GM18519 (cell line): Measurements from ENCODE around the gene CEP85.
"Not testable (repeated sequence)": the region's sequence is repeated elsewhere in the genome, so short reads cannot be mapped to it uniquely, and the experiment has no call there.

ENCODE experiments used
- ATAC-seq: cut with Tn5 transposase; IDR thresholded peaks from one replicate; pipeline ENCODE4 v1.9.1; 2021; ENCODE audit warnings: mild to moderate bottlenecking, moderate library complexity; ENCODE audit not compliant: unreplicated experiment, low FRiP score

The CEP85 gene

DNA sequence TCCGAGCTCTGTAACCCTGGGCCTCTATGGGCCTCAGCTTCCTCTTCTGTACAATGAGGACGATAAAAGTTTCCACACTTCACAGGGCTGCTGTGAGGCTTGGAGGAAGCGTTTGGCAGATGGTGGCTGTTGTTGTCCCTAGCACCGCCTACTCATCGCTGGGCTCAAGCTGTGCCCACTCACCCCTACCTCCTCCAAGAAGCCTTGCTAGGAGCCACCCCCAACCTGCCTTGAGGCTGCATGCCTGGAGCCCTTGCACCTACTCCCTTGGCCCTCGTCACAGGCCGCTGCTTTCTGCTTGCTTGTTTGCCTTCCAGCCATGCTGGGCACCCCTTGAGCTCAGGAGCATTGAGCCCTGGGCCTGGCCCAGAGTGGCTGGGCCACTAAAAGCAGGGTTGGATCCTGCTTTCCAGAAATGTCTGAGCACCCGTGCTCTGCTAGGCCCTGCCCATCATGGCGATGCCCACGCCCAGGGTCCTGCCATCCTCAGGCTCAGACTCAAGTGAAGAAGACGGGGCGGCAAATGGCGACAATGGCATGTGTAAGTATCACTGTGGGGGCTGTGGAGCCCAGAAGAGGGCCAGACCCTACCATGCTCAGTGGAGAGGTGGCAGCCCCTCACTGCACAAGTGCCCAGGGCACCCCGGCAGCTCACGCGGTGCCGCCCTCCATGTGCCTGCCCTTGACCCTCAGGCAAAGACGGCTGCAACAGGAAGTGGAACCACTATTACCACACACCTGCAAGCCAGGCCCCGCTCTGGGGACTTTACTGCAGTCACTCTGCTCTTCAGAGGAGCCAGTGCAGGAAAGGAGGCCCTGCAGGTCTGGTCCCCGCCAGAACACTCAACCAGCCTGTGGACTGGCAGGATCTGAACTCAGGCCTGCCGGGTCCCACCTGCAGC, 55.4 kb downstream of the CEP85 start:
- no peak for ATAC-seq

- ATAC-seq: no peak
These were observed 56.3 kb downstream of the CEP85 start for GRCh38 chr1:26290122-26290881.

- ATAC-seq: no peak
These were observed 56.9 kb downstream of the CEP85 start for GRCh38 chr1:26290882-26291261.

DNA sequence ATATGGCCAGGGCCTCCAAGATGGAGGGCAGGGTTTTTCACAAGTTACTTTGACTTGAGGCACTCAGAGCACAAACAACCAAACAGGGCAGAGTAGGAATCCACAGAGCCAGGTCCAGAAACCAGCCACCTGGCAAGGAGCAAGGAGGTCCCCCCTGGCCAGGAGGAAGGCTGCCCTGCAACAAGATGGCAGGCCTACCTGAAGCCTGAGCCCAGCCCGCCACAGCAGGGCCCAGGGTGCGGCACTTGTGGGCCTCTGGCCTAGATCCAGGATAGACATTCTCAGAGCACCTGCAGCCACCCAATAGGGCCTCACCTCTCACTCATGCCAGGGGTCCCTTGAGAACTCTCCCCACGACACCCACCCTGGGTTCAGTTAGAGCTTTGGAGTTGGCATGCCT, 57.4 kb downstream of the CEP85 start:
- ATAC-seq: no peak

- no peak for ATAC-seq
These were observed 57.9 kb downstream of the CEP85 start for GRCh38 chr1:26291939-26292338.

DNA sequence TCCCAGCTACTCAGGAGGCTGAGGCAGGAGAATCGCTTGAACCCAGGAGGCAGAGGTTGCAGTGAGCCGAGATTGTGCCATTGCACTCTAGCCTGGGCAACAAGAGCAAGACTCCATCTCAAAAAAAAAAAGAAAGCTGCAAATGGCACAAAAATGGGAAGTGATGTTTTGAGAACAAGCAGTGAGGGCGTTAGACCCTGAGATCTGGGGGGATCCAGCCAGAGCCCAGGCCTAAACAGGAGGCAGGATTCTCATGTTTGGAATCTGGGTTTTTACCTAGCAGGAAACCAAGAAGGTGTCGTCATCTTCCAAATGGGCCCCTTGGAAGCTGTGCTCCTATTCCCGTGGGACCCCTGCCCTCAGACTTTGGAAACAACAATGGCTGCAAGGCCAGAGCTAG, 58.7 kb downstream of the CEP85 start:
- ATAC-seq: not testable (repeated sequence)

DNA sequence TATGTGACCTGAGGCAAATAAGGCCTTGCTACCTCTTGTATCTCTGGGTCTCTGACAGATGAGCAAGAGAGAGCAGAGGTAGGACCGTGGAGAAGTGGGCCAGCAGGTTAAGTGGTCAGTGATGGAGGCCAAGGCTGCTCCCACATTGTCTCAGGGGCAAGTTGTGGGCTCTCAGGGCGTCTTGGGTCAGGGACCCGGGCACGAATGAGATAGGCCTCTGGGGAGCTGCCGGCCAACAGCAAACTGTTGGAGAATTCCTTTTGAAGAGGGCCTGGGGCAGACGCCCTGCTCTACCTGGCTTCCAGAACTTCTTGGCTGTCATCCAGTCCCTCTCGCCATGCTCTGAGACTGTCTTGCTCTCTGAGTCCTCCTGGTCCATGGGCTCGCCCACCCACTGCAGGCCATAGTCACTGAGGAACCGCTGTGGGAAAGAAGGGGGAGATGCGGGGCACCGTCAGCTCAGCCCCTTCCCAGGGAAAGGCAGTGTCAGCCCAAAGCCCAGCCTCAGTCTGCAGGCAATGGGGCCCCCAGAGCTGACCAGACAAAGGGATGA, 60.0 kb downstream of the CEP85 start:
- ATAC-seq: no peak

GRCh38 chr1:26295194-26296138, 61.5 kb downstream of the CEP85 start:
- ATAC-seq: no peak

DNA sequence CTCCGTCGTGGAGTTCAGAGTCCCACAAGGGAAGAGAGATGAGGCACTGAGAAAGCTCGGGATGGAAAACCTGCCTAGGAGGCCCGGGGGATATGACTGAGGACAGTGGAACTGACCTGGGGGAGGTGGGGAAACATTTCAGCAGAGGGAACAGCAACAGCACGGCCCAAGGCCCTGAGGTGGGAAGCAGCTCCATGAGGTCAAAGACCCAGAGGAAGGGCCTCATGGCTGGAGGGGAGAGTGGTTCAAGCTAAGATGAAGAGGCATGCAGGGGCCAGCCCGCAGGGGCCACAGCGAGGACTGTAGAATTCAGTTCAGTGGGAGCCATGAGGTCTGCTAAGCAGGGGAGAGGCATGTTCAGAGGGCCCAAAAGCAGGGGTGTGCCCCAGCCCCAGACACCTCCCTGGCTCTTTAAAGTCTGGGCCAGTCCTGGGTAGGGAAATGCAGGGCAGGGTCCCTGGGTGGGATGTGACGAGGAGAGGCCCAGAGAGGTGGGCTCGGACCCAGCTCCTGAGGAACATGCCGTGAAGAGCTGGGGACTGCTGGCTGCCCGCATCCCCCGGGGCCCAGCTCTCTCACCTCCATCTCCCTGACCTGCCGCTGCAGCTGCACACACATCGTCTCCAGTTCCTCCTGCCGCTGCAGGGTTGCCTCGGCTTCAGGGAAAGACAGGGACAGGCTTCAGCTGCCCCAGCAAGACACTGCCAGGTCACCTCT, 62.5 kb downstream of the CEP85 start:
- no peak for ATAC-seq

DNA sequence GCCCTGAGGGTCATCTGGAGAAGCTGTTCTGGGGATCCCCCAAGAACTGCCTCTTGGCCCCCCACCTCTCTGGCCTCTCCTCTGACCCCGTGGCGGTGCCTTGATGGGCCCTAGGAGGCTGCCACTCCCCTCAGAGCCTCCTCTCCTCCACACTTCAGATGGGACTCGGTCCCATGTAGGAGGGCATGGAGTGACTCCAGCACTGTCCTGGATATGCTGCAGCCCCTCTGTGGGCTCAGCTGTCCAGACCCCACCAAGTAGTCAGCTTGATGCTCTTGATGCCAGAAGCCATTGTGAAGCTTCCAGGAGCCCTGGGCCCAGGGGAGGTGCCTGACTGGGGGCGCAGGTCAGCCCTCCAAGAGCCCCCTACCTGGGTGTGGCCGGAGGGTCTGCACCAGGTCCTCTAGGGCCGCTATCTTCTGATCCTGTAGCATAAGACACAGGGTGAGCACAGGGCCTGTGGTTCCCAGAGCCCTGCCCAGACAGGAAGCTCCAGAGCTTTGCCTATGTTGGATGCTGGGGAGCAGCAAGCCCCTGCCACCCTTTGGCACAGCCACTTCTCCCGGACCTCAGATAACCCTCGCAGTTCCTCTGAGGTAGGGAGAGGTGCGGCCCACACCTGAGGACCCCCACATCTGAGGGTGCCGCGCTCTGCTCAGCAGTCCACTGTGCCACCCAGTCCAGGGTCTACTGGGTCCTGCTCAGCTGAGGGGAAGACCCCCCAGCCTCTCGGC, 63.2 kb downstream of the CEP85 start:
- no peak for ATAC-seq

GRCh38 chr1:26297791-26298124, 63.8 kb downstream of the CEP85 start:
- ATAC-seq: no peak

GRCh38 chr1:26300578-26301275, 66.7 kb downstream of the CEP85 start:
- no peak for ATAC-seq

DNA sequence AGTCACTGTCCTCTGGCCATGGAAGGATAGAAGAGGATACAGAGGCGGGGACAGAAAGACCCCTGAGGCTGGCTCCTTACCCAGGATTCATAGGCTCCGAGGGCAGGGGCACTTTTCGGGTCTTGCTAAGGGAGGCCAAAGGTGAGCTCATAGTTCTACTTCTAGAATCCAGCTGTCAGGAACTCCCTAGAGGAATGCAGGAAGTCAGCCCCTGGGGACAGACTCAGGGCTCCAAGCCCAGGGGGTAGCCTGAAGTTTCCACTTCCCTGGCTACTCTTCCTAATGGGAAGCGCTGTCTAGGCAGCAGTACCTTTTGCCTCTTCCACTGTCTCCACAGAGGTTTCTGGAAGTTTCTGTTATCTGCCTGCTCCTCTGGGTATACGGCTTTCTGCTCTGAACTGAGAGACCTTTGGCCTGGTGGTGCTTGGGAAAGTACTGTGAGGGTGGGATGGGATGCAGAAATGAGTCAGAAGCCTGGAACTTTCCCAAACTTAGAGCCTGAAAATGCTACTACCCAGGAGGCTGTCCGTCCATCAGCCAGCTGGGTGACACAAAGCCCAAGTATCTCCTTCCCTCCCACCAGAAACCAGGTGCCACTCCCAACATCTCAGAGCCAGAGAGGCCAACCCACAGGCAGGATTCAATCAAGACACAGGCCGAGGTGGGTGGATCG, 68.9 kb downstream of the CEP85 start:
- ATAC-seq: no peak

GRCh38 chr1:26305667-26306289, 71.8 kb downstream of the CEP85 start:
- no peak for ATAC-seq

DNA sequence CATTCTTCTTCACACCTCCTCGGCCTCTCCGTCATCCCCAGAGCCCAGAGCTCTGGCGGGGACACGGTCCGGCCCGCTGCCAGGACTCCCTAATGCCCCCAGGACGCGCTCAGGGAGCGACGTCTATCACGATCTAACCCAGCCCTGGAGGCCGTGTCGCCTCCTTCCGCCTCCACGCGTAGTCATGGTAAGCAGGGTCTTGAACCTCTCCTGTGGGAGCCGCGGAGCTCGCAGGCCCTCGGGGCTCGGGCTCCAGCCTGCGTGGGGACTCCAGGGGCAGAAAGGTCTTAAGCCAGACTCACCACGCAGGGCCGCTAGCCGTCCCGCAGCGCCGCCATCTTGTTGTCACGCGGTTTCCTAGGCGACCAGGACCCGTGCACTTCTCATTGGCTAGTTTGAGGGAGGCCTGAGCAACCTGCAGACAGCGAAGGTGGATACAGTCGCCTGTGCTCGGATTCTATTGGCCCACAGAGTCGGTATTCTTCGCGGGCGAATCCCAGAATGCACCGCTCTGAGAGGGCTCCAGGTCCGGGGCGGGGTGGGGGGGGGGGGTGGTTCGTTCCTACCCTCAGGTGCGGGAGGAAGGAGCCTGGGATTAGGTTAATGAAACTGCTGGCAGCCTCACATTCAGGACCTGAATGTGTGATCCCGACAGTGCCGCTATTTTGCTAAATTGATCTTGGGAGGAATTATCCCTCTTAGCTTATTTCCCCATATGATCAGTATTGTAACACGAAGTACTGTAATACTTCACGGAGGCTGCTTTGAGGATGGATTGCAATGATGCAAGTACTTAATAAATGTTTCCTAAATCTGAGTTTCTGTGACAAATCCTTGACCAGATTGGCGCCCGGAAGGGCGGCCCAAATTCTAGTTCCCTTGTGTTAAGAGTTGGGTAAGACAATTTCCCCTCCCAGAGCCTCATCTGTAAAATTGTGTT, 72.6 kb downstream of the CEP85 start, which contains the start of gene UBXN11:
Gene UBXN11 (minus strand): TSS at position 347 of the 940 bp plus-strand sequence. CDS start 3,753 bp downstream, outside the sequence.
- ATAC-seq: peak; percentile 87

GRCh38 chr1:26307363-26307781, 73.4 kb downstream of the CEP85 start:
- no peak for ATAC-seq
